Testis (tissue), 2 donors: ENCODE data around the gene GALNT17.

Experiments used
- POLR2A ChIP-seq: fragments of 450-650 bp; IDR thresholded peaks from one replicate; pipeline ENCODE4 v1.6.1; 2017; ENCODE audit warnings: antibody characterized with exemption, mild to moderate bottlenecking, moderate library complexity
- TF ChIP-seq, protein P1 (sequence below), 3 experiments: fragments of 450-650 bp in 2 of 3; fragments of 200-600 bp in 1 of 3; sonication (generic) in 1 of 3; IDR thresholded peaks; one replicate each; pipeline ENCODE4 v1.5.1; 2016 to 2019; ENCODE audit warnings: antibody characterized with exemption in 3 of 3, mild to moderate bottlenecking in 2 of 3, moderate library complexity in 1 of 3

DNA sequence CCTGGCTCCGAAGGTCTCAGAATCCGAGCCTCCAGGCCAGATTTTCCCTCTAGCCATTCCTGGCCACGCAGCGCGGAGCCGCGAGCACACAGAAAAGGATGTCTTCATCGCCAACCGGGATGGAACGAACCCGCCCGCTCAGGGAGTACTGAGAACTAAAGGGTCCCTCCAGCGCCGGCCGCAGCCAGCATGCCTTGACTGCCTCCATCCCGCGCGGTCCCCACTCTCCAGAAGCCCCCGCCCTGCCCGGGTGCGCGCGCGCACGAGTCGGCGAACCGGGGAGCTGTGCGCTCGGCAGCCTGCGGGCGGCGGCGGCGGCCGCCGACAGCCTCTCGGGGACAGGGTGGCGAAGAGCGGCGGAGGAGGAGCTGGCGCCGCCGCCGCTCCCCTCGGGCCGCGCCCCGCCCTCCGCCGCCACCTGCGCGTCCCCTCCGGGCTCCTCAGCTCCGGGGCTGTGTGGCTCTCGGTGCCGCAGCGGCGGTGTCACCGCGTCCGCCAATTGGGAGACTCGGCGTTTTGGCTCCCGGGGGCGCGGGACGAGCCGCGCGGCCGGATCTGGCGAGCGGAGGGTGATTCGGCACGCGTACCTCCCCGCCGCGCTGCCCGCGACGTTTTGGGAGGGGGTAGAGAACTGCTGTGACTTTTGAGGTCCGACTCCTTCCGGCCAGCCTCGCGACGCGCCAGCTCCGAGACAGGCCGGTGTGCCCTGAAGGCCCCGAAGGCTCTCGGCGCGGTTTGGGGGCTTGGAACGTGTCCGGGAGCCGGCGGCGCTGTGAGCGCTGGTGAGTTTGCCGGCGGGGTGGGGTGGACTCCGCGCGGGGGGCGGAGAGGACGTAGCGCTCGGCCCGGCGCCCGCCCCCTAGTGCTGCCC is 453 bp upstream of the GALNT17 start:
- TF ChIP-seq, protein P1, sequence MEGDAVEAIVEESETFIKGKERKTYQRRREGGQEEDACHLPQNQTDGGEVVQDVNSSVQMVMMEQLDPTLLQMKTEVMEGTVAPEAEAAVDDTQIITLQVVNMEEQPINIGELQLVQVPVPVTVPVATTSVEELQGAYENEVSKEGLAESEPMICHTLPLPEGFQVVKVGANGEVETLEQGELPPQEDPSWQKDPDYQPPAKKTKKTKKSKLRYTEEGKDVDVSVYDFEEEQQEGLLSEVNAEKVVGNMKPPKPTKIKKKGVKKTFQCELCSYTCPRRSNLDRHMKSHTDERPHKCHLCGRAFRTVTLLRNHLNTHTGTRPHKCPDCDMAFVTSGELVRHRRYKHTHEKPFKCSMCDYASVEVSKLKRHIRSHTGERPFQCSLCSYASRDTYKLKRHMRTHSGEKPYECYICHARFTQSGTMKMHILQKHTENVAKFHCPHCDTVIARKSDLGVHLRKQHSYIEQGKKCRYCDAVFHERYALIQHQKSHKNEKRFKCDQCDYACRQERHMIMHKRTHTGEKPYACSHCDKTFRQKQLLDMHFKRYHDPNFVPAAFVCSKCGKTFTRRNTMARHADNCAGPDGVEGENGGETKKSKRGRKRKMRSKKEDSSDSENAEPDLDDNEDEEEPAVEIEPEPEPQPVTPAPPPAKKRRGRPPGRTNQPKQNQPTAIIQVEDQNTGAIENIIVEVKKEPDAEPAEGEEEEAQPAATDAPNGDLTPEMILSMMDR (IDR thresholded peaks at IDR 0.05): peak in 2 of 3 experiments; percentile 15 to 47
- no peak for TF ChIP-seq POLR2A
